HepG2 (cell line): ENCODE measurements around the gene KHK. TPM values are rescaled to one million over a fixed set of nuclear protein-coding genes. Genes with fewer than 3 reads are reported as not detected.
A peak's percentile ranks its signal among the peaks of the same experiment; 100 is the strongest.

ENCODE experiments used
- ATAC-seq: fragments of 200-7000 bp; cut with Tn5 transposase; 3 replicates; pipeline ENCODE4 v1.9.1; 2020; ENCODE audit warnings: mild to moderate bottlenecking, moderate library complexity
- BruUV-seq: library from RNA; stranded (reverse); fragments of 400-500 nt; replicated peaks from 2 replicates; lab custom pipeline; 2021; lab: Mats Ljungman, UMichigan
- CTCF ChIA-PET: fragments of 300-600 bp; formaldehyde crosslinking; extraction: SDS; loops from one replicate; lab custom pipeline; 2021; ENCODE audit warnings: low total read pairs, inconsistent platforms, low intra/inter-chr PET ratio; lab: Yijun Ruan, JAX
- POLR2A ChIA-PET: fragments of 350-600 bp; sonication (Branson Sonifier 250); formaldehyde crosslinking; loops from one replicate; lab custom pipeline; 2020; ENCODE audit warnings: antibody characterized with exemption, inconsistent platforms; lab: Yijun Ruan, JAX
- DNase-seq: peaks from one replicate; pipeline ENCODE4 v3.0.0-alpha.2; 2015; ENCODE audit warnings: low spot score
- FAIRE-seq: peaks from 3 replicates; lab custom pipeline; 2011; peaks lifted over from hg19 to GRCh38; lab: Jason Lieb, UNC
- H2AFZ ChIP-seq: one replicate; pipeline ENCODE4 v1.6.1; 2011; ENCODE audit warnings: low read length, inconsistent platforms
- H3K27ac ChIP-seq: fragments of 300-600 bp; 3 replicates; pipeline ENCODE4 v1.8.0; 2011; ENCODE audit warnings: mixed run types, mild to moderate bottlenecking, mixed read lengths, low read length, inconsistent platforms; ENCODE audit not compliant: insufficient read depth; ENCODE audit errors: extremely low read length
- H3K27me3 ChIP-seq, 2 experiments: fragments of 200-600 bp in 1 of 2; 2 replicates in 1 of 2; 3 replicates in 1 of 2; pipeline versions ENCODE4 v1.6.0 to v1.8.0; 2011; ENCODE audit warnings: low read length in 2 of 2, mild to moderate bottlenecking in 2 of 2, moderate library complexity in 2 of 2, inconsistent platforms in 1 of 2; ENCODE audit not compliant: insufficient read depth in 2 of 2, control insufficient read depth in 1 of 2
- H3K36me3 ChIP-seq, 2 experiments: fragments of 200-600 bp in 1 of 2; replicated peaks in 1 of 2; 2 replicates in 1 of 2; 3 replicates in 1 of 2; pipeline versions ENCODE4 v1.5.1 to v1.8.0; 2011; ENCODE audit warnings: low read length in 2 of 2, inconsistent platforms in 1 of 2; ENCODE audit not compliant: insufficient read depth in 2 of 2, control insufficient read depth in 1 of 2
- H3K4me1 ChIP-seq: 2 replicates; pipeline ENCODE4 v1.5.1; 2012; ENCODE audit warnings: low read length, inconsistent platforms; ENCODE audit not compliant: insufficient read depth
- H3K4me2 ChIP-seq: 2 replicates; pipeline ENCODE4 v1.6.0; 2011; ENCODE audit warnings: low read depth, low read length, inconsistent platforms
- H3K4me3 ChIP-seq, 3 experiments: fragments of 200-600 bp in 1 of 3; sonication (generic), shearing (Covaris generic) in 1 of 3; replicated peaks in 1 of 3; 2 replicates each; pipeline ENCODE4 v1.5.1; 2011 to 2016; ENCODE audit warnings: low read length in 3 of 3, inconsistent platforms in 2 of 3, low read depth in 2 of 3, mild to moderate bottlenecking in 2 of 3, control low read depth in 1 of 3, mixed read lengths in 1 of 3; ENCODE audit not compliant: insufficient read depth in 1 of 3
- H3K79me2 ChIP-seq: one replicate; pipeline ENCODE4 v1.6.1; 2011; ENCODE audit warnings: low read length, inconsistent platforms; ENCODE audit not compliant: insufficient read depth
- H3K9ac ChIP-seq: 2 replicates; pipeline ENCODE4 v1.6.0; 2011; ENCODE audit warnings: mild to moderate bottlenecking, low read depth, low read length, inconsistent platforms; ENCODE audit not compliant: insufficient read depth
- H3K9me3 ChIP-seq: 2 replicates; pipeline ENCODE4 v1.5.1; 2012; ENCODE audit warnings: mild to moderate bottlenecking, low read length
- H4K20me1 ChIP-seq: 2 replicates; pipeline ENCODE4 v1.6.0; 2011; ENCODE audit warnings: inconsistent platforms, mild to moderate bottlenecking, low read length, moderate library complexity; ENCODE audit not compliant: insufficient read depth
- AGO2 ChIP-seq: fragments of 200-400 bp; formaldehyde crosslinking; optimal IDR thresholded peaks from 2 replicates; pipeline ENCODE3; 2017; ENCODE audit warnings: mild to moderate bottlenecking, low read depth, low read length, moderate library complexity
- ATRX ChIP-seq: sonication (generic); formaldehyde crosslinking; IDR thresholded peaks from 2 replicates; pipeline ENCODE4 v1.4.0; 2020; ENCODE audit warnings: missing genetic modification reagents, borderline replicate concordance
- BRD4 ChIP-seq: sonication (generic); formaldehyde crosslinking; IDR thresholded peaks from 2 replicates; pipeline ENCODE4 v1.4.0; 2020; ENCODE audit warnings: missing genetic modification reagents
- HOXD1 ChIP-seq: sonication (generic); formaldehyde crosslinking; IDR thresholded peaks from 2 replicates; pipeline ENCODE4 v1.5.0; 2020; ENCODE audit warnings: missing genetic modification reagents
- KLF16 ChIP-seq, 2 experiments: sonication (generic) in 1 of 2; formaldehyde crosslinking in 1 of 2; IDR thresholded peaks; 2 replicates each; pipeline versions ENCODE4 v1.6.1 to v1.8.0; 2016 to 2023; ENCODE audit warnings: missing genetic modification reagents in 2 of 2, missing compliant biosample characterization in 1 of 2
- NRL ChIP-seq: sonication (generic); formaldehyde crosslinking; IDR thresholded peaks from 2 replicates; pipeline ENCODE4 v1.5.0; 2020; ENCODE audit warnings: missing genetic modification reagents, mild to moderate bottlenecking, moderate library complexity, borderline replicate concordance
- RFX3 ChIP-seq: IDR thresholded peaks from 2 replicates; pipeline ENCODE4 v1.6.1; 2016; ENCODE audit warnings: missing biosample characterization, missing genetic modification reagents
- RNF2 ChIP-seq: fragments of 450-650 bp; conservative IDR thresholded peaks from 2 replicates; pipeline ENCODE4 v1.6.1; 2016; ENCODE audit warnings: low read depth
- SSRP1 ChIP-seq: IDR thresholded peaks from 2 replicates; pipeline ENCODE4 v1.6.1; 2016; ENCODE audit warnings: control low read depth
- STAT5B ChIP-seq: sonication (generic); formaldehyde crosslinking; IDR thresholded peaks from 2 replicates; pipeline ENCODE4 v1.4.0; 2020; ENCODE audit warnings: missing genetic modification reagents
- ZEB1 ChIP-seq: IDR thresholded peaks from 2 replicates; pipeline ENCODE4 v1.6.1; 2012; ENCODE audit warnings: mild to moderate bottlenecking, low read depth, inconsistent platforms; ENCODE audit not compliant: insufficient replicate concordance
- ZNF136 ChIP-seq: sonication (generic); formaldehyde crosslinking; IDR thresholded peaks from 2 replicates; pipeline ENCODE4 v1.8.1; 2022; ENCODE audit warnings: low read depth, mild to moderate bottlenecking, moderate library complexity, missing genetic modification reagents
- ZNF138 ChIP-seq: sonication (generic); formaldehyde crosslinking; IDR thresholded peaks from 2 replicates; pipeline ENCODE4 v1.5.0; 2020; ENCODE audit warnings: mild to moderate bottlenecking, low read depth, missing genetic modification reagents
- ZNF382 ChIP-seq: sonication (generic); formaldehyde crosslinking; IDR thresholded peaks from 2 replicates; pipeline ENCODE4 v1.5.0; 2020; ENCODE audit warnings: missing genetic modification reagents, mild to moderate bottlenecking, borderline replicate concordance
- ZNF567 ChIP-seq: sonication (generic); formaldehyde crosslinking; IDR thresholded peaks from 2 replicates; pipeline ENCODE4 v1.8.1; 2023; ENCODE audit warnings: mild to moderate bottlenecking, missing genetic modification reagents, borderline replicate concordance
- ZNF570 ChIP-seq: sonication (generic); formaldehyde crosslinking; IDR thresholded peaks from 2 replicates; pipeline ENCODE4 v1.4.0; 2020; ENCODE audit warnings: mild to moderate bottlenecking, missing genetic modification reagents, borderline replicate concordance
- WGBS: methylation state at CpG from one replicate; pipeline ENCODE4 v1.1.6; 2017; ENCODE audit warnings: low lambda C conversion rate; 5-methylcytosine and 5-hydroxymethylcytosine counted together
- in situ Hi-C: cut with HindIII; loops from 2 replicates; pipeline ENCODE4 v1.10.0; 2017; ENCODE audit warnings: low pct_unique_long_range_greater_than_20kb; ENCODE audit not compliant: extremely low pct_ligation_motif_present
- intact Hi-C: fragments of 100-400 bp; cut with micrococcal nuclease; formaldehyde crosslinking; loops from one replicate; pipeline ENCODE4 v1.10.0; 2022; ENCODE audit not compliant: unreplicated experiment
- polyA plus RNA-seq, 8 experiments: library from polyadenylated mRNA; depleted of rRNA in 3 of 8; stranded (reverse) in 7 of 8; unstranded in 1 of 8; fragments of >200 nt; fragmentation: Illumina TruSeq in 4 of 8; extraction: Trizol in 4 of 8; gene quantifications; 2 replicates each; pipeline versions ENCODE4 v1.2.1 to v1.2.3, GENCODE V29; 2011 to 2016; ENCODE audit warnings: low read depth in 4 of 8, missing spikeins in 1 of 8, mixed read lengths in 1 of 8; ENCODE audit not compliant: insufficient read depth in 1 of 8
- total RNA-seq, 5 experiments: library from RNA; depleted of rRNA; stranded (reverse); fragments of >200 nt; fragmentation: Illumina TruSeq; extraction: Trizol; gene quantifications; 2 replicates each; pipeline ENCODE4 v1.2.3, GENCODE V29; 2016; ENCODE audit warnings: low read depth in 1 of 5
- TF ChIP-seq, protein P1 (sequence below): sonication (generic); formaldehyde crosslinking; IDR thresholded peaks from 2 replicates; pipeline ENCODE4 v1.5.1; 2020; ENCODE audit warnings: missing genetic modification reagents, mild to moderate bottlenecking, borderline replicate concordance
- TF ChIP-seq, protein P2 (sequence below): sonication (generic); formaldehyde crosslinking; IDR thresholded peaks from 2 replicates; pipeline ENCODE4 v1.9.0; 2021; ENCODE audit warnings: missing genetic modification reagents, mild to moderate bottlenecking, borderline replicate concordance

The KHK gene
- total and polyA plus RNA-seq, 2 of the 13 experiments (the other 11 are each of a cell fraction or from before 2014, with no cell fraction given): 40.9 to 99.2 TPM

DNA sequence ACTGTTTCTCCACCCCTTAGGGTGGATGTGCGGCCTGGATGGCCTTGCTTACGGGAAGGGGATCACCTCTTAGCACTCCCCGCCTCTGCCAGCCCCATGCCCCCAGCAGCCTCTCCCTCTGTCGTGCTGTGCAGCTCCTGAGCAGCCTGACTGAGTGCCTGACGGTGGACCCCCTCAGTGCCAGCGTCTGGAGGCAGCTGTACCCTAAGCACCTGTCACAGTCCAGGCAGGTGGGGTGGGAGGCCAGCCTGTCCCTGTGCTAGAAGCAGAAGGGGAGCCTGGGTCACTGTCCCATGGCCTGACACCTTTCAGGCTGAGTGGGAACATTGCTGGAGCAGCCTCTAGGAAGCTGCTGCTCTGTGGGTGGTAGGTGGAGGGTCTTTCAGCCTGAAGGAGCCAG is 48.6 kb upstream of the KHK start:
- intact Hi-C loops (loop anchor here (10.0 kb wide), 1 partner anchor 47 kb away; the partner anchor contains the start of gene KHK), in situ Hi-C loops (no loop called here)
- Histone ChIP-seq H3K27me3 (no peaks in the 10 kb centered on the region; a peak in 1 of 5 replicates), H3K27ac (no peak overlapping the region), H3K4me3 (no peak overlapping the region), H3K4me2 (no peak overlapping the region), H3K79me2 (peaks cover 32% of the 10 kb centered on the region), H2AFZ (no peak overlapping the region), H4K20me1 (no peaks in the 10 kb centered on the region; the same call in 1 of the 2 replicates), H3K9me3 (no peaks in the 10 kb centered on the region), H3K36me3 (peaks cover 62 to 80% of the 10 kb centered on the region in 2 experiments), H3K9ac (no peak overlapping the region), H3K4me1 (peaks cover 24% of the 10 kb centered on the region)
- TF ChIP-seq ATRX (CRISPR knock-in tag) (no peak), KLF16 (CRISPR knock-in tag; IDR thresholded peaks at IDR 0.05) (no peak), RNF2 (no peak), ZNF570 (no peak), ZNF382 (no peak), ZNF136 (no peak), NRL (CRISPR knock-in tag) (0 out of 2 replicates have a peak, but pooled peaks have one; percentile 59), RFX3 (CRISPR knock-in tag) (no peak), ZNF138 (CRISPR knock-in tag) (no peak), BRD4 (CRISPR knock-in tag) (no peak), SSRP1 (no peak), ZEB1 (no peak), STAT5B (CRISPR knock-in tag) (no peak), AGO2 (peak; percentile 33), HOXD1 (CRISPR knock-in tag) (no peak), ZNF567 (CRISPR knock-in tag) (no peak)
- TF ChIP-seq, protein P1, sequence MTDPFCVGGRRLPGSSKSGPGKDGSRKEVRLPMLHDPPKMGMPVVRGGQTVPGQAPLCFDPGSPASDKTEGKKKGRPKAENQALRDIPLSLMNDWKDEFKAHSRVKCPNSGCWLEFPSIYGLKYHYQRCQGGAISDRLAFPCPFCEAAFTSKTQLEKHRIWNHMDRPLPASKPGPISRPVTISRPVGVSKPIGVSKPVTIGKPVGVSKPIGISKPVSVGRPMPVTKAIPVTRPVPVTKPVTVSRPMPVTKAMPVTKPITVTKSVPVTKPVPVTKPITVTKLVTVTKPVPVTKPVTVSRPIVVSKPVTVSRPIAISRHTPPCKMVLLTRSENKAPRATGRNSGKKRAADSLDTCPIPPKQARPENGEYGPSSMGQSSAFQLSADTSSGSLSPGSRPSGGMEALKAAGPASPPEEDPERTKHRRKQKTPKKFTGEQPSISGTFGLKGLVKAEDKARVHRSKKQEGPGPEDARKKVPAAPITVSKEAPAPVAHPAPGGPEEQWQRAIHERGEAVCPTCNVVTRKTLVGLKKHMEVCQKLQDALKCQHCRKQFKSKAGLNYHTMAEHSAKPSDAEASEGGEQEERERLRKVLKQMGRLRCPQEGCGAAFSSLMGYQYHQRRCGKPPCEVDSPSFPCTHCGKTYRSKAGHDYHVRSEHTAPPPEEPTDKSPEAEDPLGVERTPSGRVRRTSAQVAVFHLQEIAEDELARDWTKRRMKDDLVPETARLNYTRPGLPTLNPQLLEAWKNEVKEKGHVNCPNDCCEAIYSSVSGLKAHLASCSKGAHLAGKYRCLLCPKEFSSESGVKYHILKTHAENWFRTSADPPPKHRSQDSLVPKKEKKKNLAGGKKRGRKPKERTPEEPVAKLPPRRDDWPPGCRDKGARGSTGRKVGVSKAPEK: no peak
- TF ChIP-seq, protein P2, sequence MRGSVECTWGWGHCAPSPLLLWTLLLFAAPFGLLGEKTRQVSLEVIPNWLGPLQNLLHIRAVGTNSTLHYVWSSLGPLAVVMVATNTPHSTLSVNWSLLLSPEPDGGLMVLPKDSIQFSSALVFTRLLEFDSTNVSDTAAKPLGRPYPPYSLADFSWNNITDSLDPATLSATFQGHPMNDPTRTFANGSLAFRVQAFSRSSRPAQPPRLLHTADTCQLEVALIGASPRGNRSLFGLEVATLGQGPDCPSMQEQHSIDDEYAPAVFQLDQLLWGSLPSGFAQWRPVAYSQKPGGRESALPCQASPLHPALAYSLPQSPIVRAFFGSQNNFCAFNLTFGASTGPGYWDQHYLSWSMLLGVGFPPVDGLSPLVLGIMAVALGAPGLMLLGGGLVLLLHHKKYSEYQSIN: no peak
- DNase-seq (no peak), FAIRE-seq (no peak), ATAC-seq (no peak)
- 92% methylated on average over 6 of the region's 6 CpGs for WGBS
- CTCF ChIA-PET: no interaction called here
- POLR2A ChIA-PET: interaction anchor here (3.0 kb wide), 1 partner anchor 12 kb away, joined by 19 read pairs; the partner anchor contains the start of gene AGBL5
- BruUV-seq: no TSS peak
